WTC11 (cell line): ENCODE measurements around the gene SORL1. TPM values are rescaled to one million over a fixed set of nuclear protein-coding genes. Genes with fewer than 3 reads are reported as not detected.

ENCODE experiments used
- ATAC-seq: fragments of 200-7000 bp; cut with Tn5 transposase; 2 replicates; pipeline ENCODE4 v1.10.0; 2021; ENCODE audit warnings: mild to moderate bottlenecking, moderate library complexity
- CTCF ChIA-PET: fragments of 300-600 bp; sonication (Branson Sonifier 250); formaldehyde crosslinking; loops from one replicate; lab custom pipeline; 2021; ENCODE audit warnings: antibody characterized with exemption; lab: Charles Lee
- POLR2A ChIA-PET: fragments of 350-600 bp; sonication (Branson Sonifier 250); formaldehyde crosslinking; loops from one replicate; lab custom pipeline; 2021; ENCODE audit warnings: antibody characterized with exemption; lab: Charles Lee
- DNase-seq: peaks from one replicate; pipeline ENCODE4 v3.0.0; 2021; ENCODE audit warnings: low spot score
- H3K27ac Mint-ChIP-seq: 2 replicates; pipeline ENCODE4 v1.8.0; 2021; ENCODE audit warnings: mixed read lengths
- H3K27me3 Mint-ChIP-seq: 2 replicates; pipeline ENCODE4 v1.8.0; 2021; ENCODE audit warnings: low read depth, mild to moderate bottlenecking, moderate library complexity, mixed read lengths
- H3K36me3 Mint-ChIP-seq: 2 replicates; pipeline ENCODE4 v1.8.0; 2021; ENCODE audit warnings: mixed read lengths
- H3K4me1 Mint-ChIP-seq: 2 replicates; pipeline ENCODE4 v1.8.0; 2022; ENCODE audit warnings: mixed read lengths
- H3K4me3 Mint-ChIP-seq: 2 replicates; pipeline ENCODE4 v1.8.0; 2021; ENCODE audit warnings: mild to moderate bottlenecking, moderate library complexity, mixed read lengths
- H3K9me3 Mint-ChIP-seq: 2 replicates; pipeline ENCODE4 v1.8.0; 2021; ENCODE audit warnings: mixed read lengths
- CREM ChIP-seq: sonication (generic); formaldehyde crosslinking; IDR thresholded peaks from 2 replicates; pipeline ENCODE4 v1.8.1; 2022; ENCODE audit warnings: mild to moderate bottlenecking, missing genetic modification reagents, moderate library complexity
- ELF4 ChIP-seq: sonication (generic); formaldehyde crosslinking; IDR thresholded peaks from 2 replicates; pipeline ENCODE4 v1.8.1; 2022; ENCODE audit warnings: low read depth, mild to moderate bottlenecking, moderate library complexity, missing genetic modification reagents
- FOXJ3 ChIP-seq: sonication (generic); formaldehyde crosslinking; IDR thresholded peaks from 2 replicates; pipeline ENCODE4 v1.9.0; 2021; ENCODE audit warnings: missing genetic modification reagents, mild to moderate bottlenecking, borderline replicate concordance
- MYBL2 ChIP-seq: sonication (generic); formaldehyde crosslinking; IDR thresholded peaks from 2 replicates; pipeline ENCODE4 v1.8.1; 2023; ENCODE audit warnings: mild to moderate bottlenecking, moderate library complexity, missing genetic modification reagents
- NR2C2 ChIP-seq: sonication (generic); formaldehyde crosslinking; IDR thresholded peaks from 2 replicates; pipeline ENCODE4 v1.8.0; 2022; ENCODE audit warnings: mild to moderate bottlenecking, missing genetic modification reagents
- RELA ChIP-seq: sonication (generic); formaldehyde crosslinking; IDR thresholded peaks from 2 replicates; pipeline ENCODE4 v1.8.1; 2022; ENCODE audit warnings: missing genetic modification reagents, mild to moderate bottlenecking, borderline replicate concordance
- SMAD3 ChIP-seq: sonication (generic); formaldehyde crosslinking; IDR thresholded peaks from 2 replicates; pipeline ENCODE4 v1.8.0; 2022; ENCODE audit warnings: missing genetic modification reagents, mild to moderate bottlenecking, borderline replicate concordance
- ZBTB21 ChIP-seq: sonication (generic); formaldehyde crosslinking; IDR thresholded peaks from 2 replicates; pipeline ENCODE4 v1.8.1; 2023; ENCODE audit warnings: mild to moderate bottlenecking, missing genetic modification reagents, borderline replicate concordance
- ZNF219 ChIP-seq: sonication (generic); formaldehyde crosslinking; IDR thresholded peaks from 2 replicates; pipeline ENCODE4 v1.8.0; 2023; ENCODE audit warnings: missing genetic modification reagents, mild to moderate bottlenecking, borderline replicate concordance
- ZNF423 ChIP-seq: fragments of 250-450 bp; sonication (Bioruptor Pico); IDR thresholded peaks from 2 replicates; pipeline ENCODE4 v2.1.2; 2022; ENCODE audit warnings: mild to moderate bottlenecking, moderate library complexity
- ZNF671 ChIP-seq: fragments of 250-450 bp; sonication (Bioruptor Pico); IDR thresholded peaks from 2 replicates; pipeline ENCODE4 v1.8.0; 2021; ENCODE audit warnings: mild to moderate bottlenecking
- total RNA-seq: library from RNA; stranded (reverse); gene quantifications from 3 replicates; pipeline ENCODE4 v1.2.3, GENCODE V29; 2021
- TF ChIP-seq, protein P1 (sequence below): sonication (generic); formaldehyde crosslinking; IDR thresholded peaks from 2 replicates; pipeline ENCODE4 v1.8.0; 2022; ENCODE audit warnings: mild to moderate bottlenecking, missing genetic modification reagents
- TF ChIP-seq, protein P2 (sequence below): sonication (generic); formaldehyde crosslinking; IDR thresholded peaks from 2 replicates; pipeline ENCODE4 v1.8.1; 2023; ENCODE audit warnings: mild to moderate bottlenecking, missing genetic modification reagents, moderate library complexity
- TF ChIP-seq, protein P3 (sequence below): sonication (generic); formaldehyde crosslinking; IDR thresholded peaks from 2 replicates; pipeline ENCODE4 v1.8.0; 2022; ENCODE audit warnings: mild to moderate bottlenecking, missing genetic modification reagents
- TF ChIP-seq, protein P4 (sequence below): fragments of 250-450 bp; sonication (Bioruptor Pico); IDR thresholded peaks from 2 replicates; pipeline ENCODE4 v1.9.0; 2021; ENCODE audit warnings: mild to moderate bottlenecking, borderline replicate concordance
- TF ChIP-seq, protein P5 (sequence below): fragments of 250-450 bp; sonication (Bioruptor Pico); IDR thresholded peaks from 2 replicates; pipeline ENCODE4 v1.9.0; 2021; ENCODE audit warnings: mild to moderate bottlenecking
- TF ChIP-seq, protein P6 (sequence below): sonication (generic); formaldehyde crosslinking; IDR thresholded peaks from 2 replicates; pipeline ENCODE4 v1.8.0; 2023; ENCODE audit warnings: missing genetic modification reagents, mild to moderate bottlenecking, borderline replicate concordance

SORL1 gene
- total RNA-seq, 1 experiment from 2014 or later = 87.1 TPM

DNA sequence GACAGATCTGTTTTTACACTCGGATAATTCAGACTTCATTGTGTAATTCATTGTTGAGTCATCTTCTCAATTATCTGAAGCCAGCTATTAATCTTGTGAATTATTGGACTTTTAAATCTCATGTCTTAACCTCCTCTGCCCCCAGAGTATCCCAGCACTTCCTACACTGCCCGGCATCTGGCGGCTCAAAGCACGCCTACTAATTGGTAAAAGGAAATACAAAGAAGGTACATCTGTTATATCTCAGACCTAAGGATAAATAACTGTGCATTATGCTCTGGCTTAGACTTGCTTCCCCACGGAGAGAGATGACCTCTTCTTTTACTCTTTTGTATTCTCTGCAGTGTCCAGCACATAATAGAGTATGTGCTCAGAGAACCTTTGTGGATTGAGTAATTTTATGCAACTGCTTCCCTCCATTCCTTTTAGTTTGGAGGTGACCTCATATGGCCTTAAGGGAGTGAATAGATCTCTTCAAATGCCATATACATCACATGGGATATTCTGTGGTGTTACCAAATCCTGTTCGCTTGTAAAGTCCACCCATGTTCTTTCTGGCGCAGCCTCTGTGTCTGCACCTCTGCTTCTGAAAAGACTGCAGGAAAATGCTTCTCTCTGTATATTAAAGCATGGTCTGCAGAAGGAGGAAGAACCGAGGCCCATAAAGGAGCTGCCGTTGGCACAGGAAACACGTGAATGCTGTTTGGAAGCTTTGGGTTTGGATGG lies 126.3 kb downstream of the SORL1 start:
- Mint-ChIP-seq H3K4me1 (no peaks in the 10 kb centered on the region), H3K4me3 (no peak overlapping the region), H3K36me3 (peaks cover 80% of the 10 kb centered on the region), H3K9me3 (peaks cover 12% of the 10 kb centered on the region)
- no peak for DNase-seq
- TF ChIP-seq, protein P1, sequence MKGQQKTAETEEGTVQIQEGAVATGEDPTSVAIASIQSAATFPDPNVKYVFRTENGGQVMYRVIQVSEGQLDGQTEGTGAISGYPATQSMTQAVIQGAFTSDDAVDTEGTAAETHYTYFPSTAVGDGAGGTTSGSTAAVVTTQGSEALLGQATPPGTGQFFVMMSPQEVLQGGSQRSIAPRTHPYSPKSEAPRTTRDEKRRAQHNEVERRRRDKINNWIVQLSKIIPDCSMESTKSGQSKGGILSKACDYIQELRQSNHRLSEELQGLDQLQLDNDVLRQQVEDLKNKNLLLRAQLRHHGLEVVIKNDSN (CRISPR knock-in tag) = no peak
- TF ChIP-seq NR2C2 (CRISPR knock-in tag) (no peak), ELF4 (CRISPR knock-in tag) (no peak), MYBL2 (CRISPR knock-in tag) (no peak), FOXJ3 (CRISPR knock-in tag) (no peak), CREM (no peak), ZNF423 (CRISPR knock-in tag) (no peak)
- TF ChIP-seq, protein P2, sequence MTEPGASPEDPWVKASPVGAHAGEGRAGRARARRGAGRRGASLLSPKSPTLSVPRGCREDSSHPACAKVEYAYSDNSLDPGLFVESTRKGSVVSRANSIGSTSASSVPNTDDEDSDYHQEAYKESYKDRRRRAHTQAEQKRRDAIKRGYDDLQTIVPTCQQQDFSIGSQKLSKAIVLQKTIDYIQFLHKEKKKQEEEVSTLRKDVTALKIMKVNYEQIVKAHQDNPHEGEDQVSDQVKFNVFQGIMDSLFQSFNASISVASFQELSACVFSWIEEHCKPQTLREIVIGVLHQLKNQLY (CRISPR knock-in tag) = no peak
- TF ChIP-seq, protein P3, sequence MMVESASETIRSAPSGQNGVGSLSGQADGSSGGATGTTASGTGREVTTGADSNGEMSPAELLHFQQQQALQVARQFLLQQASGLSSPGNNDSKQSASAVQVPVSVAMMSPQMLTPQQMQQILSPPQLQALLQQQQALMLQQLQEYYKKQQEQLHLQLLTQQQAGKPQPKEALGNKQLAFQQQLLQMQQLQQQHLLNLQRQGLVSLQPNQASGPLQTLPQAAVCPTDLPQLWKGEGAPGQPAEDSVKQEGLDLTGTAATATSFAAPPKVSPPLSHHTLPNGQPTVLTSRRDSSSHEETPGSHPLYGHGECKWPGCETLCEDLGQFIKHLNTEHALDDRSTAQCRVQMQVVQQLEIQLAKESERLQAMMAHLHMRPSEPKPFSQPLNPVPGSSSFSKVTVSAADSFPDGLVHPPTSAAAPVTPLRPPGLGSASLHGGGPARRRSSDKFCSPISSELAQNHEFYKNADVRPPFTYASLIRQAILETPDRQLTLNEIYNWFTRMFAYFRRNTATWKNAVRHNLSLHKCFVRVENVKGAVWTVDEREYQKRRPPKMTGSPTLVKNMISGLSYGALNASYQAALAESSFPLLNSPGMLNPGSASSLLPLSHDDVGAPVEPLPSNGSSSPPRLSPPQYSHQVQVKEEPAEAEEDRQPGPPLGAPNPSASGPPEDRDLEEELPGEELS (CRISPR knock-in tag) = no peak
- TF ChIP-seq, all 79 proteins: peak for 0
- no peak for ATAC-seq
- POLR2A ChIA-PET = no interaction called here
- Mint-ChIP-seq H3K27me3 (no peaks in the 10 kb centered on the region), H3K27ac (no peak overlapping the region)
- CTCF ChIA-PET = interaction anchor here (0.7 kb wide), 1 partner anchor 384 kb away, joined by 3 read pairs; no protein-coding TSS in a partner anchor

DNA sequence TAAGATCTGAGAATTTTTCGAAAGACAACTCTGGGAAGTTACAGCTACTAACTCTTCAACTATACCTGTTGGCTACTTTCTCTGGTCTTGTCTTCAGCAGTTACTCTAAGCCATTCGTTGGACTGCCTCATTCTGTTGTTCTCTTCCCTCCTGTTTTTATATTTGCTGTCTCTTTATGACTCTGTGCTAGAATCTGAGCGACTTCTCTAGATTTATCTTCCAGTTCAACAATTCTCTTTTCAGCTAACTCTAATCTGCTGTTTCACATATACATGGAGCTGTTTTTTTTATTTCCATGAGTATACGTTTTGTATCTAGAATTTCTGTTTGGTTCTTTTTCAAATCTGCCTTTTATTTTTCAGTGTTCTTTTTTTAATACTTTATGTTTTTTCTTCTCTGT lies 128.0 kb downstream of the SORL1 start:
- no peaks in the 10 kb centered on the region for H3K27me3 Mint-ChIP-seq
- ChIA-PET POLR2A (interaction anchor here (0.7 kb wide), 1 partner anchor 145 kb away, joined by 3 read pairs; no protein-coding TSS in a partner anchor), CTCF (interaction anchor here (1.2 kb wide), 1 partner anchor 11 kb away, joined by 3 read pairs; no protein-coding TSS in a partner anchor)
- peaks cover 71% of the 10 kb centered on the region for H3K36me3 Mint-ChIP-seq
- H3K27ac Mint-ChIP-seq = no peak overlapping the region
- H3K4me1 Mint-ChIP-seq = no peaks in the 10 kb centered on the region
- DNase-seq (no peak), ATAC-seq (no peak)
- H3K9me3 Mint-ChIP-seq = peaks cover 12% of the 10 kb centered on the region
- H3K4me3 Mint-ChIP-seq = no peak overlapping the region
- TF ChIP-seq ZBTB21 = no peak
- TF ChIP-seq ZNF671 (CRISPR knock-in tag) = no peak
- TF ChIP-seq RELA = no peak
- TF ChIP-seq CREM = no peak
- TF ChIP-seq ZNF219 (CRISPR knock-in tag) = no peak
- TF ChIP-seq, protein P4, sequence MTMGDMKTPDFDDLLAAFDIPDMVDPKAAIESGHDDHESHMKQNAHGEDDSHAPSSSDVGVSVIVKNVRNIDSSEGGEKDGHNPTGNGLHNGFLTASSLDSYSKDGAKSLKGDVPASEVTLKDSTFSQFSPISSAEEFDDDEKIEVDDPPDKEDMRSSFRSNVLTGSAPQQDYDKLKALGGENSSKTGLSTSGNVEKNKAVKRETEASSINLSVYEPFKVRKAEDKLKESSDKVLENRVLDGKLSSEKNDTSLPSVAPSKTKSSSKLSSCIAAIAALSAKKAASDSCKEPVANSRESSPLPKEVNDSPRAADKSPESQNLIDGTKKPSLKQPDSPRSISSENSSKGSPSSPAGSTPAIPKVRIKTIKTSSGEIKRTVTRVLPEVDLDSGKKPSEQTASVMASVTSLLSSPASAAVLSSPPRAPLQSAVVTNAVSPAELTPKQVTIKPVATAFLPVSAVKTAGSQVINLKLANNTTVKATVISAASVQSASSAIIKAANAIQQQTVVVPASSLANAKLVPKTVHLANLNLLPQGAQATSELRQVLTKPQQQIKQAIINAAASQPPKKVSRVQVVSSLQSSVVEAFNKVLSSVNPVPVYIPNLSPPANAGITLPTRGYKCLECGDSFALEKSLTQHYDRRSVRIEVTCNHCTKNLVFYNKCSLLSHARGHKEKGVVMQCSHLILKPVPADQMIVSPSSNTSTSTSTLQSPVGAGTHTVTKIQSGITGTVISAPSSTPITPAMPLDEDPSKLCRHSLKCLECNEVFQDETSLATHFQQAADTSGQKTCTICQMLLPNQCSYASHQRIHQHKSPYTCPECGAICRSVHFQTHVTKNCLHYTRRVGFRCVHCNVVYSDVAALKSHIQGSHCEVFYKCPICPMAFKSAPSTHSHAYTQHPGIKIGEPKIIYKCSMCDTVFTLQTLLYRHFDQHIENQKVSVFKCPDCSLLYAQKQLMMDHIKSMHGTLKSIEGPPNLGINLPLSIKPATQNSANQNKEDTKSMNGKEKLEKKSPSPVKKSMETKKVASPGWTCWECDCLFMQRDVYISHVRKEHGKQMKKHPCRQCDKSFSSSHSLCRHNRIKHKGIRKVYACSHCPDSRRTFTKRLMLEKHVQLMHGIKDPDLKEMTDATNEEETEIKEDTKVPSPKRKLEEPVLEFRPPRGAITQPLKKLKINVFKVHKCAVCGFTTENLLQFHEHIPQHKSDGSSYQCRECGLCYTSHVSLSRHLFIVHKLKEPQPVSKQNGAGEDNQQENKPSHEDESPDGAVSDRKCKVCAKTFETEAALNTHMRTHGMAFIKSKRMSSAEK (CRISPR knock-in tag) = no peak
- TF ChIP-seq, protein P5, sequence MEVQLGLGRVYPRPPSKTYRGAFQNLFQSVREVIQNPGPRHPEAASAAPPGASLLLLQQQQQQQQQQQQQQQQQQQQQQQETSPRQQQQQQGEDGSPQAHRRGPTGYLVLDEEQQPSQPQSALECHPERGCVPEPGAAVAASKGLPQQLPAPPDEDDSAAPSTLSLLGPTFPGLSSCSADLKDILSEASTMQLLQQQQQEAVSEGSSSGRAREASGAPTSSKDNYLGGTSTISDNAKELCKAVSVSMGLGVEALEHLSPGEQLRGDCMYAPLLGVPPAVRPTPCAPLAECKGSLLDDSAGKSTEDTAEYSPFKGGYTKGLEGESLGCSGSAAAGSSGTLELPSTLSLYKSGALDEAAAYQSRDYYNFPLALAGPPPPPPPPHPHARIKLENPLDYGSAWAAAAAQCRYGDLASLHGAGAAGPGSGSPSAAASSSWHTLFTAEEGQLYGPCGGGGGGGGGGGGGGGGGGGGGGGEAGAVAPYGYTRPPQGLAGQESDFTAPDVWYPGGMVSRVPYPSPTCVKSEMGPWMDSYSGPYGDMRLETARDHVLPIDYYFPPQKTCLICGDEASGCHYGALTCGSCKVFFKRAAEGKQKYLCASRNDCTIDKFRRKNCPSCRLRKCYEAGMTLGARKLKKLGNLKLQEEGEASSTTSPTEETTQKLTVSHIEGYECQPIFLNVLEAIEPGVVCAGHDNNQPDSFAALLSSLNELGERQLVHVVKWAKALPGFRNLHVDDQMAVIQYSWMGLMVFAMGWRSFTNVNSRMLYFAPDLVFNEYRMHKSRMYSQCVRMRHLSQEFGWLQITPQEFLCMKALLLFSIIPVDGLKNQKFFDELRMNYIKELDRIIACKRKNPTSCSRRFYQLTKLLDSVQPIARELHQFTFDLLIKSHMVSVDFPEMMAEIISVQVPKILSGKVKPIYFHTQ (CRISPR knock-in tag) = no peak
- TF ChIP-seq, protein P6, sequence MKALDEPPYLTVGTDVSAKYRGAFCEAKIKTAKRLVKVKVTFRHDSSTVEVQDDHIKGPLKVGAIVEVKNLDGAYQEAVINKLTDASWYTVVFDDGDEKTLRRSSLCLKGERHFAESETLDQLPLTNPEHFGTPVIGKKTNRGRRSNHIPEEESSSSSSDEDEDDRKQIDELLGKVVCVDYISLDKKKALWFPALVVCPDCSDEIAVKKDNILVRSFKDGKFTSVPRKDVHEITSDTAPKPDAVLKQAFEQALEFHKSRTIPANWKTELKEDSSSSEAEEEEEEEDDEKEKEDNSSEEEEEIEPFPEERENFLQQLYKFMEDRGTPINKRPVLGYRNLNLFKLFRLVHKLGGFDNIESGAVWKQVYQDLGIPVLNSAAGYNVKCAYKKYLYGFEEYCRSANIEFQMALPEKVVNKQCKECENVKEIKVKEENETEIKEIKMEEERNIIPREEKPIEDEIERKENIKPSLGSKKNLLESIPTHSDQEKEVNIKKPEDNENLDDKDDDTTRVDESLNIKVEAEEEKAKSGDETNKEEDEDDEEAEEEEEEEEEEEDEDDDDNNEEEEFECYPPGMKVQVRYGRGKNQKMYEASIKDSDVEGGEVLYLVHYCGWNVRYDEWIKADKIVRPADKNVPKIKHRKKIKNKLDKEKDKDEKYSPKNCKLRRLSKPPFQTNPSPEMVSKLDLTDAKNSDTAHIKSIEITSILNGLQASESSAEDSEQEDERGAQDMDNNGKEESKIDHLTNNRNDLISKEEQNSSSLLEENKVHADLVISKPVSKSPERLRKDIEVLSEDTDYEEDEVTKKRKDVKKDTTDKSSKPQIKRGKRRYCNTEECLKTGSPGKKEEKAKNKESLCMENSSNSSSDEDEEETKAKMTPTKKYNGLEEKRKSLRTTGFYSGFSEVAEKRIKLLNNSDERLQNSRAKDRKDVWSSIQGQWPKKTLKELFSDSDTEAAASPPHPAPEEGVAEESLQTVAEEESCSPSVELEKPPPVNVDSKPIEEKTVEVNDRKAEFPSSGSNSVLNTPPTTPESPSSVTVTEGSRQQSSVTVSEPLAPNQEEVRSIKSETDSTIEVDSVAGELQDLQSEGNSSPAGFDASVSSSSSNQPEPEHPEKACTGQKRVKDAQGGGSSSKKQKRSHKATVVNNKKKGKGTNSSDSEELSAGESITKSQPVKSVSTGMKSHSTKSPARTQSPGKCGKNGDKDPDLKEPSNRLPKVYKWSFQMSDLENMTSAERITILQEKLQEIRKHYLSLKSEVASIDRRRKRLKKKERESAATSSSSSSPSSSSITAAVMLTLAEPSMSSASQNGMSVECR (CRISPR knock-in tag) = no peak
- TF ChIP-seq SMAD3 (CRISPR knock-in tag) = no peak
